IMR-90 (cell line): ENCODE results near the gene PRR18. TPM values are rescaled to one million over a fixed set of nuclear protein-coding genes. Genes with fewer than 3 reads are reported as not detected.

Source experiments
- ATAC-seq: fragments of 200-7000 bp; cut with Tn5 transposase; 2 replicates; pipeline ENCODE4 v1.9.1; 2020; ENCODE audit warnings: low read depth, mild to moderate bottlenecking, moderate library complexity
- BruUV-seq: library from RNA; stranded (reverse); fragments of 400-500 nt; replicated peaks from 2 replicates; lab custom pipeline; 2021; lab: Mats Ljungman, UMichigan
- CTCF ChIA-PET: fragments of 300-600 bp; formaldehyde crosslinking; extraction: SDS; loops from one replicate; lab custom pipeline; 2021; ENCODE audit warnings: antibody characterized with exemption; lab: Yijun Ruan, JAX
- POLR2A ChIA-PET: fragments of 300-600 bp; sonication (Branson Sonifier 250); formaldehyde crosslinking; loops from one replicate; lab custom pipeline; 2022; ENCODE audit warnings: antibody characterized with exemption; ENCODE audit not compliant: unreplicated experiment; lab: Charles Lee
- DNase-seq: peaks from one replicate; pipeline ENCODE4 v3.0.0; 2013
- H2AFZ ChIP-seq: replicated peaks from 2 replicates; pipeline ENCODE3; 2013; ENCODE audit warnings: low read length, mild to moderate bottlenecking; ENCODE audit not compliant: poor library complexity
- H2AK5ac ChIP-seq: 2 replicates; pipeline ENCODE4 v1.6.1; 2013; ENCODE audit warnings: low read depth, low read length, inconsistent platforms
- H2AK9ac ChIP-seq: replicated peaks from 2 replicates; pipeline ENCODE3; 2013; ENCODE audit warnings: mild to moderate bottlenecking, low read depth, low read length, moderate library complexity; ENCODE audit not compliant: poor library complexity
- H2BK120ac ChIP-seq: 2 replicates; pipeline ENCODE4 v1.6.1; 2013; ENCODE audit warnings: low read depth, low read length, inconsistent platforms
- H2BK15ac ChIP-seq: 3 replicates; pipeline ENCODE4 v1.6.1; 2013; ENCODE audit warnings: low read depth, low read length, inconsistent platforms
- H2BK20ac ChIP-seq: 2 replicates; pipeline ENCODE4 v1.6.1; 2013; ENCODE audit warnings: low read depth, mild to moderate bottlenecking, inconsistent platforms, low read length, moderate library complexity
- H2BK5ac ChIP-seq: 2 replicates; pipeline ENCODE4 v1.6.1; 2013; ENCODE audit warnings: mild to moderate bottlenecking, low read depth, low read length, inconsistent platforms; ENCODE audit not compliant: poor library complexity, severe bottlenecking
- H3K14ac ChIP-seq: replicated peaks from 2 replicates; pipeline ENCODE4 v1.6.1; 2013; ENCODE audit warnings: low read depth, low read length, inconsistent platforms
- H3K18ac ChIP-seq: 2 replicates; pipeline ENCODE4 v1.6.1; 2013; ENCODE audit warnings: low read depth, low read length, control low read depth
- H3K23ac ChIP-seq: 2 replicates; pipeline ENCODE4 v1.6.1; 2013; ENCODE audit warnings: low read depth, low read length, inconsistent platforms
- H3K27ac ChIP-seq: 2 replicates; pipeline ENCODE4 v1.5.1; 2013; ENCODE audit warnings: mild to moderate bottlenecking, control low read depth, low read length; ENCODE audit not compliant: insufficient read depth
- H3K27me3 ChIP-seq: 2 replicates; pipeline ENCODE4 v1.6.1; 2013; ENCODE audit warnings: low read length; ENCODE audit not compliant: control insufficient read depth, insufficient read depth
- H3K36me3 ChIP-seq: 2 replicates; pipeline ENCODE4 v1.6.1; 2013; ENCODE audit warnings: low read length, mixed read lengths; ENCODE audit not compliant: control insufficient read depth, insufficient read depth
- H3K4ac ChIP-seq: 2 replicates; pipeline ENCODE4 v1.6.1; 2013; ENCODE audit warnings: low read depth, low read length, inconsistent platforms
- H3K4me1 ChIP-seq: 2 replicates; pipeline ENCODE4 v1.6.1; 2013; ENCODE audit warnings: low read length, mixed read lengths; ENCODE audit not compliant: control insufficient read depth, insufficient read depth
- H3K4me2 ChIP-seq: 2 replicates; pipeline ENCODE4 v1.6.1; 2013; ENCODE audit warnings: low read depth, mild to moderate bottlenecking, control low read depth, low read length, moderate library complexity
- H3K4me3 ChIP-seq: 2 replicates; pipeline ENCODE4 v1.5.1; 2013; ENCODE audit warnings: low read depth, mild to moderate bottlenecking, control low read depth, low read length, moderate library complexity; ENCODE audit not compliant: insufficient read depth
- H3K56ac ChIP-seq: 2 replicates; pipeline ENCODE4 v1.6.1; 2013; ENCODE audit warnings: low read length, inconsistent platforms; ENCODE audit not compliant: insufficient read depth; ENCODE audit errors: extremely low read depth
- H3K79me1 ChIP-seq, 2 experiments: 2 replicates each; pipeline ENCODE4 v1.6.1; 2013; ENCODE audit warnings: low read length in 2 of 2, inconsistent platforms in 1 of 2, low read depth in 1 of 2
- H3K9ac ChIP-seq: 2 replicates; pipeline ENCODE4 v1.6.1; 2013; ENCODE audit warnings: low read depth, low read length, control low read depth
- H3K9me1 ChIP-seq: 2 replicates; pipeline ENCODE4 v1.6.1; 2013; ENCODE audit warnings: low read length, inconsistent platforms; ENCODE audit not compliant: insufficient read depth
- H3K9me3 ChIP-seq: 2 replicates; pipeline ENCODE4 v1.6.1; 2013; ENCODE audit warnings: low read length; ENCODE audit not compliant: control insufficient read depth, insufficient read depth
- H4K20me1 ChIP-seq: 2 replicates; pipeline ENCODE4 v1.6.1; 2013; ENCODE audit warnings: low read length, inconsistent platforms; ENCODE audit not compliant: insufficient read depth
- H4K5ac ChIP-seq: 2 replicates; pipeline ENCODE4 v1.6.1; 2013; ENCODE audit warnings: mild to moderate bottlenecking, low read depth, low read length, control low read depth
- H4K8ac ChIP-seq, 2 experiments: 2 replicates each; pipeline ENCODE4 v1.6.1; 2013; ENCODE audit warnings: low read depth in 2 of 2, low read length in 2 of 2, control low read depth in 1 of 2, inconsistent platforms in 1 of 2
- H4K91ac ChIP-seq: 2 replicates; pipeline ENCODE4 v1.6.1; 2013; ENCODE audit warnings: low read depth, low read length, inconsistent platforms; ENCODE audit not compliant: insufficient read depth
- CEBPB ChIP-seq: IDR thresholded peaks from 2 replicates; pipeline ENCODE4 v1.6.1; 2012; ENCODE audit warnings: low read depth, low read length, improper control_type of control experiment
- CHD1 ChIP-seq: IDR thresholded peaks from 2 replicates; pipeline ENCODE4 v1.6.1; 2012; ENCODE audit warnings: low read depth, low read length, improper control_type of control experiment
- FOS ChIP-seq: fragments of 150-350 bp; IDR thresholded peaks from 2 replicates; pipeline ENCODE4 v1.6.1; 2016; ENCODE audit warnings: low read depth, low read length
- MAFK ChIP-seq: IDR thresholded peaks from 2 replicates; pipeline ENCODE4 v1.6.1; 2012; ENCODE audit warnings: low read depth, low read length, improper control_type of control experiment
- MXI1 ChIP-seq: IDR thresholded peaks from 2 replicates; pipeline ENCODE4 v1.6.1; 2012; ENCODE audit warnings: low read depth, mild to moderate bottlenecking, low read length, moderate library complexity, borderline replicate concordance
- POLR2A ChIP-seq: IDR thresholded peaks from 2 replicates; pipeline ENCODE4 v1.6.1; 2012; ENCODE audit warnings: mild to moderate bottlenecking, low read depth, low read length
- SMC3 ChIP-seq: fragments of 150-350 bp; IDR thresholded peaks from 2 replicates; pipeline ENCODE4 v1.6.1; 2016; ENCODE audit warnings: low read depth, mild to moderate bottlenecking, antibody characterized with exemption, low read length, moderate library complexity
- WGBS, 2 experiments: methylation state at CpG; one replicate each; pipeline versions ENCODE4 v1.1.5 to v1.1.7; 2013; ENCODE audit warnings: missing lambda C conversion rate in 2 of 2; ENCODE audit not compliant: insufficient read length in 1 of 2; ENCODE audit errors: extremely low coverage in 2 of 2; 5-methylcytosine and 5-hydroxymethylcytosine counted together
- dilution Hi-C: fragments of 300-500 bp; cut with HindIII; formaldehyde crosslinking; loops from one replicate; pipeline ENCODE4 v1.14.3; 2018; ENCODE audit warnings: low sequenced_read_pairs; ENCODE audit not compliant: unreplicated experiment
- in situ Hi-C: fragments of 300-500 bp; cut with MboI; formaldehyde crosslinking; loops from 3 replicates; pipeline ENCODE4 v1.14.3; 2019; ENCODE audit warnings: low sequenced_read_pairs, inconsistent platforms, mixed read lengths
- intact Hi-C: fragments of 100-400 bp; cut with micrococcal nuclease; formaldehyde crosslinking; loops from 2 replicates; pipeline ENCODE4 v1.10.0; 2022
- polyA plus RNA-seq, 3 experiments: library from polyadenylated mRNA; depleted of rRNA; stranded (reverse); fragments of >200 nt; gene quantifications; 2 replicates each; pipeline ENCODE4 v1.2.3, GENCODE V29; 2012; ENCODE audit warnings: low replicate concordance in 1 of 3
- total RNA-seq: library from RNA; depleted of rRNA; stranded (reverse); fragments of >200 nt; gene quantifications from 2 replicates; pipeline ENCODE4 v1.2.3, GENCODE V29; 2012
- TF ChIP-seq, protein P1 (sequence below): fragments of 150-350 bp; IDR thresholded peaks from 2 replicates; pipeline ENCODE4 v1.6.1; 2016; ENCODE audit warnings: low read depth, mild to moderate bottlenecking, low read length, moderate library complexity, borderline replicate concordance
- TF ChIP-seq, protein P2 (sequence below): conservative IDR thresholded peaks from 2 replicates; pipeline ENCODE4 v1.5.1; 2012; ENCODE audit warnings: mild to moderate bottlenecking, low read depth, low read length, improper control_type of control experiment

PRR18 gene
- total and polyA plus RNA-seq, 2 of the 4 experiments (the other 2 are of a cell fraction) = not detected

DNA sequence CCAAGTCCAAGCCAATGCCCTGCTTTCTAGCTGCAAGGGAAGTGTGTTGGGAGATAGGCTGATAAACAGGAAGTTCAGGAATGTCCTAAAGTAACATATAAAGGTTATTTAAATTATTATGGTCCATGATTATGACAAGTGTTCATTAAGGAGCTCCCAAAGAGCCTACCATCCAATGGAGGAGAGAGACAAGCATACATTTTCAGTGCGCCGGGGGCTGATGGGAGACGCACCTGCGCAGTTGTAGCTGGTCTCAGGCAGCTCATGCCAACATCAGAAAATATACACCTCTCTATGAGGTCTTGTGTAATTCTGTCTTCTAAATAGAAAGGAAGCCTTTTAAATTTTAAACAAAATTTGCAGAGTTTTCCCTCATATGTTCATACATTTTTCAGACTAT is 46.8 kb upstream of the PRR18 start:
- H3K18ac ChIP-seq = no peak overlapping the region
- H2AK5ac ChIP-seq = no peak overlapping the region
- H4K91ac ChIP-seq = no peak overlapping the region
- no peak overlapping the region for H3K4ac ChIP-seq
- H3K27ac ChIP-seq = no peak overlapping the region
- CTCF ChIA-PET = no interaction called here
- no peaks in the 10 kb centered on the region for H3K79me1 ChIP-seq
- no peak overlapping the region for H3K4me2 ChIP-seq
- H4K8ac ChIP-seq = no peak overlapping the region
- ATAC-seq (no peak), DNase-seq (no peak)
- H2BK15ac ChIP-seq = no peak overlapping the region
- H2BK5ac ChIP-seq = no peak overlapping the region
- no peaks in the 10 kb centered on the region for H3K9me3 ChIP-seq
- no peak overlapping the region for H2BK120ac ChIP-seq
- no peak overlapping the region for H2AK9ac ChIP-seq
- in situ Hi-C loops = no loop called here
- H3K4me3 ChIP-seq = no peak overlapping the region
- H3K9me1 ChIP-seq = no peaks in the 10 kb centered on the region
- no peak overlapping the region for H3K23ac ChIP-seq
- no peaks in the 10 kb centered on the region for H3K36me3 ChIP-seq
- H4K5ac ChIP-seq = no peak overlapping the region
- WGBS, 2 experiments = no CpG with 5 or more reads among the region's 4 CpGs
- peaks cover 19% of the 10 kb centered on the region for H3K27me3 ChIP-seq
- no TSS peak for BruUV-seq
- POLR2A ChIA-PET = no interaction called here
- H2AFZ ChIP-seq = no peak overlapping the region
- no peak overlapping the region for H3K14ac ChIP-seq
- H4K20me1 ChIP-seq = no peaks in the 10 kb centered on the region
- no peak overlapping the region for H3K9ac ChIP-seq
- H2BK20ac ChIP-seq = no peak overlapping the region
- TF ChIP-seq CEBPB (no peak), SMC3 (no peak), FOS (no peak), MXI1 (no peak), CHD1 (no peak), POLR2A (no peak), MAFK (no peak)
- TF ChIP-seq, protein P1, sequence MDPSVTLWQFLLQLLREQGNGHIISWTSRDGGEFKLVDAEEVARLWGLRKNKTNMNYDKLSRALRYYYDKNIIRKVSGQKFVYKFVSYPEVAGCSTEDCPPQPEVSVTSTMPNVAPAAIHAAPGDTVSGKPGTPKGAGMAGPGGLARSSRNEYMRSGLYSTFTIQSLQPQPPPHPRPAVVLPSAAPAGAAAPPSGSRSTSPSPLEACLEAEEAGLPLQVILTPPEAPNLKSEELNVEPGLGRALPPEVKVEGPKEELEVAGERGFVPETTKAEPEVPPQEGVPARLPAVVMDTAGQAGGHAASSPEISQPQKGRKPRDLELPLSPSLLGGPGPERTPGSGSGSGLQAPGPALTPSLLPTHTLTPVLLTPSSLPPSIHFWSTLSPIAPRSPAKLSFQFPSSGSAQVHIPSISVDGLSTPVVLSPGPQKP = no peak
- TF ChIP-seq, protein P2, sequence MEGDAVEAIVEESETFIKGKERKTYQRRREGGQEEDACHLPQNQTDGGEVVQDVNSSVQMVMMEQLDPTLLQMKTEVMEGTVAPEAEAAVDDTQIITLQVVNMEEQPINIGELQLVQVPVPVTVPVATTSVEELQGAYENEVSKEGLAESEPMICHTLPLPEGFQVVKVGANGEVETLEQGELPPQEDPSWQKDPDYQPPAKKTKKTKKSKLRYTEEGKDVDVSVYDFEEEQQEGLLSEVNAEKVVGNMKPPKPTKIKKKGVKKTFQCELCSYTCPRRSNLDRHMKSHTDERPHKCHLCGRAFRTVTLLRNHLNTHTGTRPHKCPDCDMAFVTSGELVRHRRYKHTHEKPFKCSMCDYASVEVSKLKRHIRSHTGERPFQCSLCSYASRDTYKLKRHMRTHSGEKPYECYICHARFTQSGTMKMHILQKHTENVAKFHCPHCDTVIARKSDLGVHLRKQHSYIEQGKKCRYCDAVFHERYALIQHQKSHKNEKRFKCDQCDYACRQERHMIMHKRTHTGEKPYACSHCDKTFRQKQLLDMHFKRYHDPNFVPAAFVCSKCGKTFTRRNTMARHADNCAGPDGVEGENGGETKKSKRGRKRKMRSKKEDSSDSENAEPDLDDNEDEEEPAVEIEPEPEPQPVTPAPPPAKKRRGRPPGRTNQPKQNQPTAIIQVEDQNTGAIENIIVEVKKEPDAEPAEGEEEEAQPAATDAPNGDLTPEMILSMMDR = no peak
- intact Hi-C loops = no loop called here
- peaks cover 2% of the 10 kb centered on the region; the same call in 1 of the 2 replicates for H3K4me1 ChIP-seq
- H3K56ac ChIP-seq = no peak overlapping the region
- dilution Hi-C loops = no loop called here
